ENCODE measurements around the gene MAP3K4.

The MAP3K4 gene

DNA sequence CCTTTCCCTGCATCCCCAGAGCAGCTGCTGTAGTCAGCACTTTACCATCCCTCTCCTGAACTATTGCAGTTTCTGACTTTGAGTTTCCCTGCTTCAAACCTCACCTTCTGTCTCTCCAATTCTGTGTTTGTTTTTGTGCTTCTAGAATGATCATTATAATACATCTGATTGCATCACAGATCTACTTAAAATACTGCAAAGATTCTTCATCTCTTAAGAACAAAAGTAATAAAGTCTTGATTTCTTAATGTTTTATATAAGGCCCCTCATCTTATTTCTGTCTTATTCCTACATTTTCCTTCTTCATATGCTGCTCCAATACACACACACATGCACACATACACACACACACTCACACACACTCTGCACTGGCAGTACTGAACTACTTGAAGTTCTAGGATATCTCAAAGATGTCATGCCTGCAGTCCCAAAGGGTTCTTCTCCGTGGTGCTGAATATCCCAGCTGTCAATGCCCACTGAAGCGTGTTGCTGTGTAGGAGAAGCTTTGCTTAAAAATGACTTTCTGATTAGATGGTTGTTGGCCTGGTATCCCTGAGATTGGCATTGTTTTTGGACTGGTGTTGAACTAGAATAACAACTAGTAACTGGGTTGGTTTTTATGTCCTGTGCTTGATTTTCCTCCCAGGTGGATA lies 97.2 kb downstream of the MAP3K4 start:
- Histone ChIP-seq H3K4me3 (ENCODE audit: low read length, poor library complexity, severe bottlenecking) (no peak overlapping the region), H3K27me3 (ENCODE audit: insufficient read depth, low read length, poor library complexity, severe bottlenecking) (no peaks in the 10 kb centered on the region), H3K9ac (ENCODE audit: low read depth, low read length, poor library complexity, severe bottlenecking) (no peak overlapping the region), H3K4me2 (ENCODE audit: low read depth, low read length, poor library complexity, severe bottlenecking) (no peak overlapping the region), H3K36me3 (ENCODE audit: insufficient read depth, low read length) (peaks cover 94% of the 10 kb centered on the region), H3K9me2 (replicated peaks; ENCODE audit: low read depth, low read length) (no peaks in the 10 kb centered on the region), H3K9me3 (ENCODE audit: insufficient read depth, low read depth, low read length) (no peaks in the 10 kb centered on the region), H3F3A (ENCODE audit: low read depth) (no peaks in the 10 kb centered on the region), H2AFZ (ENCODE audit: low read length) (no peak overlapping the region), H4K20me1 (ENCODE audit: insufficient read depth, low read length, poor library complexity, severe bottlenecking) (no peaks in the 10 kb centered on the region), H3K79me2 (ENCODE audit: insufficient read depth, low read length) (no peaks in the 10 kb centered on the region), H3K4me1 (ENCODE audit: insufficient read depth, low read length, poor library complexity, severe bottlenecking) (no peaks in the 10 kb centered on the region)
- no peak for TF ChIP-seq EZH2phosphoT487 (IDR thresholded peaks at IDR 0.05; ENCODE audit: borderline replicate concordance)
- TF ChIP-seq, protein P1, sequence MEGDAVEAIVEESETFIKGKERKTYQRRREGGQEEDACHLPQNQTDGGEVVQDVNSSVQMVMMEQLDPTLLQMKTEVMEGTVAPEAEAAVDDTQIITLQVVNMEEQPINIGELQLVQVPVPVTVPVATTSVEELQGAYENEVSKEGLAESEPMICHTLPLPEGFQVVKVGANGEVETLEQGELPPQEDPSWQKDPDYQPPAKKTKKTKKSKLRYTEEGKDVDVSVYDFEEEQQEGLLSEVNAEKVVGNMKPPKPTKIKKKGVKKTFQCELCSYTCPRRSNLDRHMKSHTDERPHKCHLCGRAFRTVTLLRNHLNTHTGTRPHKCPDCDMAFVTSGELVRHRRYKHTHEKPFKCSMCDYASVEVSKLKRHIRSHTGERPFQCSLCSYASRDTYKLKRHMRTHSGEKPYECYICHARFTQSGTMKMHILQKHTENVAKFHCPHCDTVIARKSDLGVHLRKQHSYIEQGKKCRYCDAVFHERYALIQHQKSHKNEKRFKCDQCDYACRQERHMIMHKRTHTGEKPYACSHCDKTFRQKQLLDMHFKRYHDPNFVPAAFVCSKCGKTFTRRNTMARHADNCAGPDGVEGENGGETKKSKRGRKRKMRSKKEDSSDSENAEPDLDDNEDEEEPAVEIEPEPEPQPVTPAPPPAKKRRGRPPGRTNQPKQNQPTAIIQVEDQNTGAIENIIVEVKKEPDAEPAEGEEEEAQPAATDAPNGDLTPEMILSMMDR (conservative IDR thresholded peaks at IDR 0.05; ENCODE audit: low read length): no peak

DNA sequence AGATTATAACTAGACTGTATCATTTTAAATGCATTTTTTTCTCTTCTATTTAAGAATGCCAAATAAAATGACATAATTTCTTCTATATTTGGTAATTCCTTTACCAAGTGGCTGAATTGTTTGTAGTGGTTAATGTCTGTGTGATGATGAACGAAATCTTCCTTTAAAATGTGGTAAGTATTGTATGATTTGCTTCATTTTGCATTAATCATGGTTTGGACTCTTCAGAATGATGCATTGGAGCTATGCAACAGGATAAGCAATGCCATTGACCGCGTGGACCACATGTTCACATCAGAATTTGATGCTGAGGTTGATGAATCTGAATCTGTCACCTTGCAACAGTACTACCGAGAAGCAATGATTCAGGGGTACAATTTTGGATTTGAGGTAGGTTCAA lies 99.6 kb downstream of the MAP3K4 start:
- Histone ChIP-seq H3K9ac (ENCODE audit: low read depth, low read length, poor library complexity, severe bottlenecking) (no peak overlapping the region), H3K4me3 (ENCODE audit: low read length, poor library complexity, severe bottlenecking) (no peak overlapping the region), H3K79me2 (ENCODE audit: insufficient read depth, low read length) (no peaks in the 10 kb centered on the region), H3F3A (ENCODE audit: low read depth) (no peaks in the 10 kb centered on the region), H3K27me3 (ENCODE audit: insufficient read depth, low read length, poor library complexity, severe bottlenecking) (no peaks in the 10 kb centered on the region), H3K36me3 (ENCODE audit: insufficient read depth, low read length) (peaks cover 93% of the 10 kb centered on the region), H2AFZ (ENCODE audit: low read length) (no peak overlapping the region), H4K20me1 (ENCODE audit: insufficient read depth, low read length, poor library complexity, severe bottlenecking) (no peaks in the 10 kb centered on the region), H3K9me2 (replicated peaks; ENCODE audit: low read depth, low read length) (no peaks in the 10 kb centered on the region), H3K4me1 (ENCODE audit: insufficient read depth, low read length, poor library complexity, severe bottlenecking) (no peaks in the 10 kb centered on the region), H3K4me2 (ENCODE audit: low read depth, low read length, poor library complexity, severe bottlenecking) (no peak overlapping the region), H3K9me3 (ENCODE audit: insufficient read depth, low read depth, low read length) (no peaks in the 10 kb centered on the region)
- TF ChIP-seq EZH2phosphoT487 (IDR thresholded peaks at IDR 0.05; ENCODE audit: borderline replicate concordance): no peak
- TF ChIP-seq, protein P1 (conservative IDR thresholded peaks at IDR 0.05; ENCODE audit: low read length): no peak

DNA sequence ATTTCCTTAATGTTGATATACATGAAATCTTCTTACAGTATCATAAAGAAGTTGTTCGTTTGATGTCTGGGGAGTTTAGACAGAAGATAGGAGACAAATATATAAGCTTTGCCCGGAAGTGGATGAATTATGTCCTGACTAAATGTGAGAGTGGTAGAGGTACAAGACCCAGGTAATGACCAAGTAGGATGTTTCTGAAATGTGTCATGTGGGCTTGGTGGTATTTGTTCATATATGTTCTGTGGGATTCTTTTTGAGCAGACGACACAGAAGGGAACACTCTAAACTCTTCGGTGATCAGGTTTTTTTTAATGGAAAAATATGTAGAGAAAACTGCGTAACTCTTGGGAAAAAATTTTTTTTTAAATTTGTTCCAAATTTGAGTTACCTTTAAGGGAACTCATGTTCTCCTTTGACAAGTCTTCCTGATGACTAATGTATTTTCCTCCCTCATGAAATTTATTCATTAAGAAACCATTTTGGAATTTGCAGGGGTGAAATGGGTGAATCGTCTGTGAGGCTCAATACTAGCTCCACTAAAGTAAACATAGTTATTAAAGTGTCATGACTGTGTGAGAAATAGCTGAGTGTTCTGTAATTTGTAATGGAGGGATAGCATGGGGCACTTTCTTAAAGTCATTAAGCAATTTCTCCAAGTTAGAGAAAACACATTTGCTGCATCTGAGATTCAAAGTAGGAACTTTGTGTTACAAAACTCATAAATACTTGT lies 100.6 kb downstream of the MAP3K4 start:
- Histone ChIP-seq H3K4me3 (ENCODE audit: low read length, poor library complexity, severe bottlenecking) (no peak overlapping the region), H3K4me2 (ENCODE audit: low read depth, low read length, poor library complexity, severe bottlenecking) (no peak overlapping the region), H3K79me2 (ENCODE audit: insufficient read depth, low read length) (no peaks in the 10 kb centered on the region), H3K36me3 (ENCODE audit: insufficient read depth, low read length) (peaks cover 87% of the 10 kb centered on the region), H2AFZ (ENCODE audit: low read length) (no peak overlapping the region), H3K9me2 (replicated peaks; ENCODE audit: low read depth, low read length) (no peaks in the 10 kb centered on the region), H4K20me1 (ENCODE audit: insufficient read depth, low read length, poor library complexity, severe bottlenecking) (no peaks in the 10 kb centered on the region), H3K9ac (ENCODE audit: low read depth, low read length, poor library complexity, severe bottlenecking) (no peak overlapping the region), H3K9me3 (ENCODE audit: insufficient read depth, low read depth, low read length) (no peaks in the 10 kb centered on the region), H3F3A (ENCODE audit: low read depth) (no peaks in the 10 kb centered on the region), H3K4me1 (ENCODE audit: insufficient read depth, low read length, poor library complexity, severe bottlenecking) (no peaks in the 10 kb centered on the region), H3K27me3 (ENCODE audit: insufficient read depth, low read length, poor library complexity, severe bottlenecking) (no peaks in the 10 kb centered on the region)
- TF ChIP-seq EZH2phosphoT487 (IDR thresholded peaks at IDR 0.05; ENCODE audit: borderline replicate concordance): no peak
- TF ChIP-seq, protein P1 (conservative IDR thresholded peaks at IDR 0.05; ENCODE audit: low read length): no peak
